Retinal pigment epithelial cell (primary cell): ENCODE results near the gene TMEM54.

Experiments
- DNase-seq: peaks from one replicate; pipeline ENCODE4 v3.0.0-alpha.2; 2010; ENCODE audit warnings: low read depth
- H3K4me3 ChIP-seq: 2 replicates; pipeline ENCODE4 v1.5.1; 2011; ENCODE audit warnings: mild to moderate bottlenecking, low read length, control low read depth, moderate library complexity
- TF ChIP-seq, protein P1 (sequence below): conservative IDR thresholded peaks from 2 replicates; pipeline ENCODE4 v1.5.1; 2011; ENCODE audit warnings: low read depth, low read length, control low read depth, inconsistent platforms

The TMEM54 gene

DNA sequence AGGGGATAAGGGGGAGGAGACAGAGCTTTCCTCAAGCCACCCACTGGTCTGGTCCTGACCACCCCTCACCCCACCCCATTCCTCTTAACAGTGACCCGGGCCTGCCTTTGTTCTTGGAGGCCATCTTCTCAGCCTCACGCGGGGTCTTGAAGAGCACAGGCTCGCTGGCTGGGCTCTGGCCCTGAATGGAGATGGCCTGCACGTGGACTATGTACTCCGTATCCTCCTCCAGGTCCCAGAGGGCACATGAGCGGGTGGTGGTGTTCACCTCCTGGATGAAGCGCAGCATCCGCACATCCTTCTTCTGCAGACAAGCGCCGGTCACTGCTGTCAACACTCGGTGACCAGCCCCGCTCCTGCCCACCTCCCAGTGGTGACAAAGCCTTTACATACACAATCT is 33.1 kb downstream of the TMEM54 start:
- no peak overlapping the region for H3K4me3 ChIP-seq
- DNase-seq: no peak
- TF ChIP-seq, protein P1, sequence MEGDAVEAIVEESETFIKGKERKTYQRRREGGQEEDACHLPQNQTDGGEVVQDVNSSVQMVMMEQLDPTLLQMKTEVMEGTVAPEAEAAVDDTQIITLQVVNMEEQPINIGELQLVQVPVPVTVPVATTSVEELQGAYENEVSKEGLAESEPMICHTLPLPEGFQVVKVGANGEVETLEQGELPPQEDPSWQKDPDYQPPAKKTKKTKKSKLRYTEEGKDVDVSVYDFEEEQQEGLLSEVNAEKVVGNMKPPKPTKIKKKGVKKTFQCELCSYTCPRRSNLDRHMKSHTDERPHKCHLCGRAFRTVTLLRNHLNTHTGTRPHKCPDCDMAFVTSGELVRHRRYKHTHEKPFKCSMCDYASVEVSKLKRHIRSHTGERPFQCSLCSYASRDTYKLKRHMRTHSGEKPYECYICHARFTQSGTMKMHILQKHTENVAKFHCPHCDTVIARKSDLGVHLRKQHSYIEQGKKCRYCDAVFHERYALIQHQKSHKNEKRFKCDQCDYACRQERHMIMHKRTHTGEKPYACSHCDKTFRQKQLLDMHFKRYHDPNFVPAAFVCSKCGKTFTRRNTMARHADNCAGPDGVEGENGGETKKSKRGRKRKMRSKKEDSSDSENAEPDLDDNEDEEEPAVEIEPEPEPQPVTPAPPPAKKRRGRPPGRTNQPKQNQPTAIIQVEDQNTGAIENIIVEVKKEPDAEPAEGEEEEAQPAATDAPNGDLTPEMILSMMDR: no peak

DNA sequence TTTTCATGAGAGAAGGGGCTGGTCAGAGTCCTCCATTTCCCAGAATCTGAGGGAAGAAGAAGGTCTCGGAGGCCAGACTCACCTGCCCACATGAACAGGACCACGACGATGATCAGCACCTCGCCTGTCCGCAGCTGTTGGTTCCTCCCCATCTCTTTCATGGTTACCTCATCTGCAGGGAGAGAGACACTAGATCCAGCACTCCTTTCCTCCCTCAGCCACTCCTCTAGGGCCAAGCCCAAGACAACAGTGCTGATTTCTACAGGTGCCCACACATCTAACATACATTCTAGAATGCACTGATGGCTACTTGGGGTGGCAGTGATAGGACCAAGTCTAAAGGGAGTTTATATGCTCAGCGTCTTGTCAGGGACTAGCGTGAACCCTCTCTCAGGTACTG is 33.5 kb downstream of the TMEM54 start:
- TF ChIP-seq, protein P1: no peak
- DNase-seq: no peak
- no peak overlapping the region for H3K4me3 ChIP-seq

DNA sequence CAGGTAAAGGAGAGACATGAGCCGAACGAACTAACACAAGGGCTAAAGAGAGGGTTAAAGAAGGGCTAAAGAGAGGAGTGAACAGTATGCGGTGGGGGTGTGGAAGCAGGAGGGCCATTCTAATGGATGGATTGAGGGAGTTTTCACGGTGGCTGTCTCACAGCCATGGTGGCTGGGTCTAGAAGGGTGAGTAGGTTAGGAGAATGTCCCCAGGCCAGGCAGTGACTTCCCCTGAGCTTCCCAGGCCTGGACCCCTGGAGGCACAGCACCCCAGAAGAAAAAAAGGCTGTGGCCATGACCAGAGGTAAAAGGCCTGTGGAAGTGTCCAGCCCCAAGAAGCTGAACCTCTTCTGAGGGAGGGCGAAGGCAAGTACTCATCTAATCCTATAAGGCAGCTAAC is 34.0 kb downstream of the TMEM54 start:
- H3K4me3 ChIP-seq: no peak overlapping the region
- no peak for DNase-seq
- TF ChIP-seq, protein P1: no peak

DNA sequence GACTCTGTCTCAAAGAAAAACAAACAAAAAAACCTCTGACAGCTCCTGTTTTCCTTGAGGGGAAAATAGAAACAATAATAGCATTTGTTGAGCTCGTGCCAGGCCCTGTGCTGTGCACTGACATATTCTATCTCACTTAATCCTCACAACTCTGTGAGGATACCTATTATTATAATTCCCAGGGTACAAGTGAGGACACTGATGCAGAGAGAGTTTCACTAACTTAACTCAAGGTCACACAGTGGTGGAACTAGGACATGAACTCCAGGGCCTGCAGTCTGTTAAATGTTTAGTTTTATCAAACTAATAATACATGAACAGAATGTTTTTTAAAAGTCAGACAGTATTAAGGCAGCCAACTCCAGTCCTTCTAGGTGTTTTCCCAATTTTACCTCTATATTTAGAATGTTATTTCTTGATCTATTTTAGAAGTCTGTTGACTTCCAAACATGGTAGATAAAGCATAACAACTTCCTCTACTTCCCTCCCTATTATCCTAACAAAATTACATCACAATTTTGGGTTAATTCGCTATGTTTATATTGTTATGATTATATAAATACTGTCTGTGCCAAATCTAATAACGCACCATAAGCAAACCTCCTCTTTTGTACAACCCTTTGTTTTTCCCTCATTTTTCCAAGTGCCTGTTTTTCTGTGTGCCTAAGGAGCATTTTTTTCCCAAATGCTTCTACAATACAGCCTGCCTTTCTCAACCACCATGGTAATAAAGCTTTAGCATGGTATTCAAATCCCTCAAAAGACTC is 35.4 kb downstream of the TMEM54 start:
- TF ChIP-seq, protein P1: no peak
- DNase-seq: no peak
- H3K4me3 ChIP-seq: no peak overlapping the region

DNA sequence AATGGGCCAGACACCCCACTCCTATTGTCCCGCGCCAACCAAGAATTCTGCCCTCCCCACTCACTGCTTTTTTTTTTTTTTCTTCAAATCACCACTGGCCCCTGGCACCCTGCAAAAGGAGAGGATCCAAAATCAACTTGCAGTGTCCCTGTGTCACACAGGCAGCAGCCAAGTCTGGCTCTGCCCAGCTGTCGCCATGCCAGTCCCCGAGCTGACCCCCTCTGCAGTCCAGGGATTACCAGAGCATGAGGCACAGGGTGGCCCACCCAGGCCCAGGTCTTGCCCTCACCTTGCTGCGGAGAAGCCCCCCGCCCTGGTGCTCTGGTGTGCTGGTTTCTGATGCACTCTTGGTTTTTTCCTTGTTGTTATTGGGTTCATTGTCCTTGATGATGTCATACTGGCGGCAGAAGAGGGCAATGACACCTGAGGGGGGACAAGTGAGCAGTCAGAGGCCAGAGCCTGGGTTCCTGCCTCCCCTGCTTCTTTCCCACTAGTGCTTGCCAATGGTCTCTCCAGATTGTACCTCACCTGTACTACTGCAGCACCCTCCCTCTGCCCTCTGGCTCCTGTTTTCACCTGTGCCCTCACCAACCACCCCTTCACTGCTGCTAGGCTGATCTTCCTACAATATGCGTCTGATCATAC is 36.7 kb downstream of the TMEM54 start:
- no peak for DNase-seq
- H3K4me3 ChIP-seq: no peak overlapping the region
- TF ChIP-seq, protein P1: no peak

DNA sequence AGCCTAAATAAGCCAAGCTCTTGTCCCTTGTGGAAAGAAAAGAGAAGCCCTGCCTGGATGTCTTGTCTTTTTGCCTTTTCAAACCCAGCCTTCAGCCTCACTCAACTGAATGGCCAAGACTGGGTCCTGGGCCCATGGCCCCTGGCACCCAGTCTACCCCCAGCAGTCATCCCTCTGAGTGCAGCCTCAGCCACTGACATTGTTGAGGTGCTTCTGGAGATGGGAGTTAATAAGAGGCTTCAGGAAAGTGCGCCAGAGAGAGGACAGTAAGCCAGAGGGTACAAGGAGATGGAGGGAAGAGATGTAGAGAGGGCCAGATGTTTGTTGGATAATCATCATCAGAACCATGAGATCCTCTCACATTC is 37.3 kb downstream of the TMEM54 start:
- H3K4me3 ChIP-seq: no peak overlapping the region
- DNase-seq: no peak
- TF ChIP-seq, protein P1: no peak

DNA sequence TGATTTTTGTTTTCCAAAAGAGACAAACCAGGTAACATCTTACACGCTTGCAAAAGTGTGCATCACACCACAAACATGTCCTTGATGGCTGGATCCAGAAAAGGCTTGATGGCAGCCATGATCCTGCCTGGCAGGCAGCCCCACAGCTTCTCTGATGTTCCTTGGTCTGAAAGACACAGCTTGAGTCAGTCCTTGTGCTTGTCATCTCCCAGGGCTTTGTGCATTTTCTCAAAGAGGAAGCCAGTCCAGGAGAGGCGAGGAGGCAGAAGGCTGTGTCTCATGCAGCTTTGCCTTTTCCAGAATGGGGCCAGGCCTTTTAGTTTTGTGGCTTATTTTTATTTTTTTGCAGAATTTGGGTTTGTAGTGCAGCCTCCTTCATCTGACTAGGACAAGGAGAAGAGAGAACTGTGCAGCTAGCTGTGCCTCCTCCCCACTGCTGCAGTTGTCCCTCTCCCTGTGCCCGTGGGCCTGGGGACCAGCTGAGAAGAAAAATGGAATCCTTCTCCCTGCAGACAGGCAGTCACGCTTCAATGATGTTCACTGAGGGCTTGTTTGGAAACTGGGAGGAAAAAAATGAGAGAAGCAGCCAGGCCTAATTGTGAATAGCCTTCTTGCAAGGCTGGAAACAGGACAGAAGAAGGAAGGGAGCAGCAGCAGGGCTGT is 37.8 kb downstream of the TMEM54 start:
- H3K4me3 ChIP-seq: no peak overlapping the region
- TF ChIP-seq, protein P1: no peak
- no peak for DNase-seq
